Peyer's patch (tissue), 4 donors: Measurements from ENCODE around the gene SLC5A11. TPM values are rescaled to one million over a fixed set of nuclear protein-coding genes. Genes with fewer than 3 reads are reported as not detected.

Source experiments
- DNase-seq, 3 donors: peaks; one replicate each; pipeline ENCODE4 v3.0.0-alpha.2; 2017 to 2019
- H3K27ac ChIP-seq, 4 donors: fragments of 200-600 bp; sonication (generic); one replicate each; pipeline ENCODE4 v1.5.1; 2016 to 2019
- H3K27me3 ChIP-seq, 2 donors: fragments of 200-600 bp; sonication (generic); one replicate each; pipeline ENCODE4 v1.5.1; 2019
- H3K36me3 ChIP-seq, 3 donors: fragments of 200-600 bp; sonication (generic); one replicate each; pipeline ENCODE4 v1.5.1; 2016 to 2019
- H3K4me1 ChIP-seq, 4 donors: fragments of 200-600 bp; sonication (generic); one replicate each; pipeline ENCODE4 v1.5.1; 2016 to 2019
- H3K4me3 ChIP-seq, 4 donors: fragments of 200-600 bp; sonication (generic); 1 replicate in 3 of 4; 2 replicates in 1 of 4; pipeline ENCODE4 v1.5.1; 2016 to 2019; ENCODE audit warnings: mild to moderate bottlenecking in 1 of 4
- H3K9me3 ChIP-seq, 4 donors: fragments of 200-600 bp; sonication (generic); one replicate each; pipeline ENCODE4 v1.5.1; 2016 to 2019; ENCODE audit warnings: mild to moderate bottlenecking in 1 of 4
- POLR2A ChIP-seq, 2 donors: fragments of 450-650 bp; IDR thresholded peaks; one replicate each; pipeline ENCODE4 v1.5.1; 2017; ENCODE audit warnings: antibody characterized with exemption in 2 of 2, mild to moderate bottlenecking in 2 of 2, moderate library complexity in 2 of 2
- total RNA-seq, 4 donors: library from RNA; depleted of rRNA; stranded (reverse); fragments of >200 nt; gene quantifications; one replicate each; pipeline ENCODE4 v1.1.0, GENCODE V29; 2016
- TF ChIP-seq, protein P1 (sequence below), 6 experiments: fragments of 450-650 bp in 4 of 6; fragments of 200-600 bp in 2 of 6; sonication (generic) in 1 of 6; IDR thresholded peaks; one replicate each; pipeline ENCODE4 v1.5.1; 2017 to 2019; ENCODE audit warnings: antibody characterized with exemption in 6 of 6, mild to moderate bottlenecking in 3 of 6, moderate library complexity in 1 of 6

The SLC5A11 gene
- total RNA-seq, 4 donors from 2014 or later = 1.7 to 138 (median 88.6) TPM

DNA sequence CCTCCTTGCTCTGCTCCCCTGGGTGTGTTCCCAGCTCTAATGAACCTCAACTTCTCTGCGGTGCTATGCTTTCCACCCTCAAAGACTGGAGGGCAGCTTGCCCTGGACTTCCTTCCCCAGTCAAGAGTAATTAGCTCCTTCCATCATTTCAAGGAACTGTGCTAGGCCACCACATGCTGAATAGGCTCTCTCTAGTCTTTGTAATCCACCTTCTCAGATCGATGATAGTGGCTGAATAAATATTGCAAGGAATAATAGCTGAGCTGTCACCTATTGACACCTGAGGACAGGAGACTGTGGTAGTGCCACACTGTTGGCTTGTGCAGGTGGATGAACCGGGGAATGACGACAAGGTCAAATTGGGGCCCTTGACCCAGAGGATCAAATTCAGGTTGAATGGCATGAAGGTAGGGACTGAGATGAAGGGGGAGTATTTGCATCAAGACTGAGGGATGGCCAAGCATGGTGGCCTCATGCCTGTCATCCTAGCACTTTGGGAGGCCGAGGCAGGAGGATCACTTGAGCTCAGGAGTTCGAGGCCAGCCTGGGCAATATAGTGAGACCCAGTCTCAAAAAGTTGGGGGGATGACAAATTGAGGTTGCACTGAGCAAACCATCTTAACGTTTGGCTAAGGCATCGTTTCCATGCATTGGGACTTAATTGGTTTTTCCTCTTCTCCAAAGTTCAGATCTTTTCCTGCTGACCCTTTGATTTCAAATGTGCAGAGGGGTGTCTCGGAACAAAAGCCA, 18.8 kb upstream of the SLC5A11 start:
- Histone ChIP-seq H3K27me3 (no peaks in the 10 kb centered on the region), H3K4me3 (no peak overlapping the region), H3K36me3 (peaks cover 0 to 52% (median 0%) of the 10 kb centered on the region in 3 donors), H3K9me3 (no peaks in the 10 kb centered on the region), H3K27ac (no peak overlapping the region), H3K4me1 (no peaks in the 10 kb centered on the region)
- TF ChIP-seq POLR2A (IDR thresholded peaks at IDR 0.05) = no peak
- TF ChIP-seq, protein P1, sequence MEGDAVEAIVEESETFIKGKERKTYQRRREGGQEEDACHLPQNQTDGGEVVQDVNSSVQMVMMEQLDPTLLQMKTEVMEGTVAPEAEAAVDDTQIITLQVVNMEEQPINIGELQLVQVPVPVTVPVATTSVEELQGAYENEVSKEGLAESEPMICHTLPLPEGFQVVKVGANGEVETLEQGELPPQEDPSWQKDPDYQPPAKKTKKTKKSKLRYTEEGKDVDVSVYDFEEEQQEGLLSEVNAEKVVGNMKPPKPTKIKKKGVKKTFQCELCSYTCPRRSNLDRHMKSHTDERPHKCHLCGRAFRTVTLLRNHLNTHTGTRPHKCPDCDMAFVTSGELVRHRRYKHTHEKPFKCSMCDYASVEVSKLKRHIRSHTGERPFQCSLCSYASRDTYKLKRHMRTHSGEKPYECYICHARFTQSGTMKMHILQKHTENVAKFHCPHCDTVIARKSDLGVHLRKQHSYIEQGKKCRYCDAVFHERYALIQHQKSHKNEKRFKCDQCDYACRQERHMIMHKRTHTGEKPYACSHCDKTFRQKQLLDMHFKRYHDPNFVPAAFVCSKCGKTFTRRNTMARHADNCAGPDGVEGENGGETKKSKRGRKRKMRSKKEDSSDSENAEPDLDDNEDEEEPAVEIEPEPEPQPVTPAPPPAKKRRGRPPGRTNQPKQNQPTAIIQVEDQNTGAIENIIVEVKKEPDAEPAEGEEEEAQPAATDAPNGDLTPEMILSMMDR (IDR thresholded peaks at IDR 0.05) = no peak
- no peak for DNase-seq

DNA sequence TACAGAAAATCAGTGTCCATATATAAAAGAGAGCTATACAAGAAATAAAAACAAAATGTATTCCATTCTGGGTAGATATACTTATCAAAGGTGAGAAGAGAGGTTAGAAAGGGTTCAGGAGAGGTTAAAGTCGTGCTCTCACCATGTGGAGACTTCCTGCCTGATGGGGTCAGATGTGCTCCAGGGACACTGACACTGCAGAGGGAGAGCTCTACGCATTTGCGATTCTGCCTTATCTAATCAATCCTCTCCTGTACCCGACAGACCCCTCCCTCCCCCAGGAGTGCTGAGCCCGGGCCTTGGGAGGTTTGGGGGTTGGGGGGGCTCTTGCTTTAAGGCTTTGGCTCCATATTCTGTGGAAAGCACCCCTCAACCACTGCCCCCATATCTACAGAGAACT, 16.6 kb upstream of the SLC5A11 start:
- Histone ChIP-seq H3K27me3 (no peaks in the 10 kb centered on the region), H3K4me1 (no peaks in the 10 kb centered on the region), H3K27ac (no peak overlapping the region), H3K36me3 (peaks cover 0 to 38% (median 0%) of the 10 kb centered on the region in 3 donors), H3K4me3 (no peak overlapping the region), H3K9me3 (no peaks in the 10 kb centered on the region)
- no peak for DNase-seq
- TF ChIP-seq POLR2A (IDR thresholded peaks at IDR 0.05) = no peak
- TF ChIP-seq, protein P1 (IDR thresholded peaks at IDR 0.05) = no peak

DNA sequence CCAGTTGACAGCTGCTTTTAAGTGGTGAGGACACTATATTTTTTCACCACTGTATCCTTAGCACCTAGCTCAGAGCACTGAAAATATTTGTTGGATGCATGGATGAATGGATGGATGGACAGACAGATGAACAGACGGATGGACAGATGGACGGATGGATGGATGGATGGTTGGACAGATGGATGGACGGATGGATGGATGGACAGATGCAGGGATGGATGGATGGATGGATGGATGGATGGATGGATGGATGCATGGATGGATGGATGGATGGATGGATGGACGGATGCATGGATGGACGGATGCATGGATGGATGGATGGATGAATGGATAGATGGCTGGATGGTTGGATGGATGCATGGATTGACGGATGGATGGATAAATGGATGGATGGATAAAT, 12.4 kb upstream of the SLC5A11 start:
- Histone ChIP-seq H3K4me3 (no peak overlapping the region), H3K9me3 (no peaks in the 10 kb centered on the region), H3K27ac (no peak overlapping the region), H3K36me3 (peaks cover 0 to 12% (median 0%) of the 10 kb centered on the region in 3 donors), H3K27me3 (no peaks in the 10 kb centered on the region), H3K4me1 (peaks cover 0 to 2% (median 0%) of the 10 kb centered on the region in 4 donors)
- no peak for DNase-seq
- no peak for TF ChIP-seq POLR2A (IDR thresholded peaks at IDR 0.05)
- TF ChIP-seq, protein P1 (IDR thresholded peaks at IDR 0.05) = no peak

DNA sequence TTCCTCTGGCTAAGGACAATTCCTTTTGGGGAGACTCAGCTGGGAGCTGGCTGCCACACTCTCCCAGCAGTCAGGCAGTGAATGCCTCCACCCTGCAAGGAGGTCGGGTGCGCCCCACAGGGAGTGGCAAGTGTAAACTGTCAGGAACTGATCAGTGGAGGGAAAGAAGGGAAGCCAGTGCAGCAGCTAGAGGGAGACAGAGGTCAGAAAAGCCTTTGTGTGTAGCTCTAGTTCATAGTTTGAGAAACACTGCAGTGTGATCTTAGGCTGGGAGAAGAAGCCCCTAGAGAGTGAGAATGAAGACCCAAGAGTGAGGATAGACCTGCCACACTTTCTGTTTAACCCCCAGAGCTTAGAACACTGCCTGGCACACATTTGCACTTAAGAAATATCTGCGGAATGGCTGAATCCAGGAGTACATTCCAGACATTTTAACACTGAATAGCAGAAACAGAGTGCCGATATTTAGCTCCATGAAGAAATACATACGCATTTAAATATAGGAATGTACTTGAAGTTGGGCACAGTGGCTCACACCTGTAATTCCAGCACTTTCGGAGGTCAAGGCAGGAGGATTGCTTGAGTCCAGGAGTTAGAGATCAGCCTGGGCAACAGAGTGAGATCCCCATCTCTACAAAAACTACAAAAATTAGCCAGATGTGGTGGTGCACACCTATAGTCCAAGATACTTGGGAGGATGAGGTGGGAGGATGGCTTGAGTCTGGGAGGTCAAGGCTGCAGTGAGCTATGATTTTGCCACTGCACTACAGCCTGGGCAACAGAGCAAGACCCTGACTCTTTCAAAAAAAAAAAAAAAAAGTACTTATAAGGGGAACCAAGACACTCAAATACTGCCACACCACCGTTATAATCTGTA, 11.1 kb upstream of the SLC5A11 start:
- no peaks in the 10 kb centered on the region for H3K27me3 ChIP-seq
- no peak overlapping the region for H3K4me3 ChIP-seq
- no peak for TF ChIP-seq POLR2A (IDR thresholded peaks at IDR 0.05)
- TF ChIP-seq, protein P1 (IDR thresholded peaks at IDR 0.05) = peak in 4 of 6 experiments; percentile 29 to 84 (median 72)
- DNase-seq = peak in 2 of 3 donors; percentile 75 to 79
- H3K4me1 ChIP-seq = peaks cover 0 to 16% (median 0%) of the 10 kb centered on the region in 4 donors
- H3K27ac ChIP-seq = no peak overlapping the region
- peaks cover 0 to 5% (median 0%) of the 10 kb centered on the region in 3 donors for H3K36me3 ChIP-seq
- no peaks in the 10 kb centered on the region for H3K9me3 ChIP-seq

DNA sequence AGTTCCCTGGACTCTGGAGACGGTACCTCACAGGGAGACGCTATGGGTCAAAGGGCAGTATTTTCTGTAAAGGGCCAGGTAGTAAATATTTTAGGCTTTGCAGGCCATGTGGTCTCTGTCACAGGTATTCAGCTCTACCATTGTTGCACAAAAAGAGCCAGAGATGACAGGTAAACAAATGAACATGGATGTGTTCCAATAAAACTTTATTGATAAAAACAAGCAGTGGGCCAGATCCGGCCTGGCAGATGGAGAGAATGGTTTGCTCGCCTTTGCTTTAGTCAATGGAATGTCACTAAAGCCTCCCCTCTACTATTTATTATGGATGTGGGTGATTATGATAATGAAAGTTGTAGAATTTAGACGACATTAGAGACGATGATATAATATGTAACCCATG, 8.9 kb upstream of the SLC5A11 start:
- DNase-seq = no peak
- Histone ChIP-seq H3K4me3 (no peak overlapping the region), H3K27me3 (no peaks in the 10 kb centered on the region), H3K9me3 (no peaks in the 10 kb centered on the region), H3K27ac (no peak overlapping the region), H3K4me1 (peaks cover 0 to 16% (median 0%) of the 10 kb centered on the region in 4 donors), H3K36me3 (peaks cover 0 to 5% (median 0%) of the 10 kb centered on the region in 3 donors)
- TF ChIP-seq, protein P1 (IDR thresholded peaks at IDR 0.05) = no peak
- no peak for TF ChIP-seq POLR2A (IDR thresholded peaks at IDR 0.05)
